Astrocyte (in vitro differentiated cells and primary cell): ENCODE data around the gene TMEM45B.
"Not testable (repeated sequence)": the region's sequence is repeated elsewhere in the genome, so short reads cannot be mapped to it uniquely, and the experiment has no call there.

Experiments used
- EZH2 ChIP-seq: IDR thresholded peaks from 2 replicates; pipeline ENCODE4 v1.6.1; 2012; ENCODE audit warnings: mild to moderate bottlenecking, low read length, inconsistent platforms; ENCODE audit not compliant: insufficient read depth
- TF ChIP-seq, protein P1 (sequence below): IDR thresholded peaks from 2 replicates; pipeline ENCODE4 v1.5.1; 2011; ENCODE audit warnings: low read depth, mild to moderate bottlenecking, inconsistent platforms, low read length, moderate library complexity; ENCODE audit not compliant: insufficient read depth

DNA sequence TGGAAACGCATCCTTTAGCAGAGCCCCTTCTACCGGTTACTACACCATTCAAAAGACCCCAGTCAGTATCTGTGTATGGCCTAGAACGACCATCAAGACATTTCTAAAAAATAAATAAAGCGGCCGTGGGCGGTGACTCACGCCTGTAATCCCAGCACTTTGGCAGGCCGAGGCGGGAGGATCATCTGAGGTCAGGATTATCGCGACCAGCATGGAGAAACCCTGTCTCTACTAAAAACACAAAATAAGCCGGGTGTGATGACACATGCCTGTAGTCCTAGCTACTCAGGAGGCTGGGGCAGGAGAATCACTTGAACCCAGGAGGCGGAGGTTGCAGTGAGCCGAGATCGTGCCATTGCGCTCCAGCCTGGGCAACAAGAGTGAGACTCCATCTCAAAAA is 53.0 kb downstream of the TMEM45B start:
- TF ChIP-seq, protein P1, sequence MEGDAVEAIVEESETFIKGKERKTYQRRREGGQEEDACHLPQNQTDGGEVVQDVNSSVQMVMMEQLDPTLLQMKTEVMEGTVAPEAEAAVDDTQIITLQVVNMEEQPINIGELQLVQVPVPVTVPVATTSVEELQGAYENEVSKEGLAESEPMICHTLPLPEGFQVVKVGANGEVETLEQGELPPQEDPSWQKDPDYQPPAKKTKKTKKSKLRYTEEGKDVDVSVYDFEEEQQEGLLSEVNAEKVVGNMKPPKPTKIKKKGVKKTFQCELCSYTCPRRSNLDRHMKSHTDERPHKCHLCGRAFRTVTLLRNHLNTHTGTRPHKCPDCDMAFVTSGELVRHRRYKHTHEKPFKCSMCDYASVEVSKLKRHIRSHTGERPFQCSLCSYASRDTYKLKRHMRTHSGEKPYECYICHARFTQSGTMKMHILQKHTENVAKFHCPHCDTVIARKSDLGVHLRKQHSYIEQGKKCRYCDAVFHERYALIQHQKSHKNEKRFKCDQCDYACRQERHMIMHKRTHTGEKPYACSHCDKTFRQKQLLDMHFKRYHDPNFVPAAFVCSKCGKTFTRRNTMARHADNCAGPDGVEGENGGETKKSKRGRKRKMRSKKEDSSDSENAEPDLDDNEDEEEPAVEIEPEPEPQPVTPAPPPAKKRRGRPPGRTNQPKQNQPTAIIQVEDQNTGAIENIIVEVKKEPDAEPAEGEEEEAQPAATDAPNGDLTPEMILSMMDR, result not testable (repeated sequence)
- not testable (repeated sequence) for TF ChIP-seq EZH2
